COLO829 (cell line): ENCODE results near the gene DYNC2H1.

Experiments
- DNase-seq: peaks from one replicate; pipeline ENCODE4 v3.0.0; 2012; ENCODE audit warnings: low spot score

DYNC2H1 gene

GRCh38 chr11:103284260-103284659, 175.0 kb downstream of the DYNC2H1 start:
- DNase-seq: no peak

DNA sequence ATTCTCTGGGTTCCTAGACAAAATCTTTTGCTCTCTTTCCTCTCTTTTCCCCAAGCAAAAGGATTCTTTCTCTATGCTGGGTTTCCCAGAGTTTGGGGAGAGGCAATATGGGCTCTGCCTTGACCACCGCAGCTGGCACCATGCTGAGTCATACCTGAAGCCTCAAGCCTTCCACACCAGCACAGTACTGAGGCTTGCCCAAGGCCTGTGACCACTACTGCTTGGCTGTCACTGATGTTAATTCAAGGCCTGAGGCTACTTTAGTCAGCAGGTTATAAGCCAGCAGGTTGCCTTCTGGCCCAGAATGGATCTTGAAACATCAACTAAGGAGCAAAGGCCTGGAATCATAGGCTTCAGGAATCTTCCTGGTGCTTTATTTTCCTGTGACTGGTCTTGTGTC, 185.3 kb downstream of the DYNC2H1 start:
- DNase-seq: no peak

- DNase-seq: no peak
These were observed 186.5 kb downstream of the DYNC2H1 start for GRCh38 chr11:103295704-103296103.

DNA sequence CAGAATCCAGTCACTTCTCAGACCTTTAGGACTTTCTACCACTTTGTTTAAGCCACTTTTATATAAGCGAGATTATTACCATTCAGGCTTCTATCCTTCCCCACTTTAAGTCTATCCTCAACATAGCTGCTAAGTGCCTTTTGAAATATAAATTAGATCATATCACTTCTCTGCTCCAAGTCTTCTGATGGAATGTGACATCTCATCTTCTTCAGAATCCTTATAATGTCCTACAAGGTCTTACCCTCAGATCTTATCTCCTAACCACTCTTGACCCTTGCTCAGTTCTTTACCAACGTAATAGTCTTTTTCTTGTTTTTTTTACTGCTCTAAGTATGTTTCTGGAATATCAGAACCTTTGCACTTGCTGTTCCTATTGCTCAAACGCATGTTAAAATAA, 188.7 kb downstream of the DYNC2H1 start:
- no peak for DNase-seq

- no peak for DNase-seq
These were observed 206.0 kb downstream of the DYNC2H1 start for GRCh38 chr11:103315248-103315647.

- DNase-seq: no peak
These were observed 207.9 kb downstream of the DYNC2H1 start for GRCh38 chr11:103317118-103317517.

- no peak for DNase-seq
These were observed 213.6 kb downstream of the DYNC2H1 start for GRCh38 chr11:103322821-103323220.

- no peak for DNase-seq
These were observed 216.5 kb downstream of the DYNC2H1 start for GRCh38 chr11:103325686-103326069.

GRCh38 chr11:103326070-103326794, 217.0 kb downstream of the DYNC2H1 start:
- DNase-seq: peak; percentile 60

DNA sequence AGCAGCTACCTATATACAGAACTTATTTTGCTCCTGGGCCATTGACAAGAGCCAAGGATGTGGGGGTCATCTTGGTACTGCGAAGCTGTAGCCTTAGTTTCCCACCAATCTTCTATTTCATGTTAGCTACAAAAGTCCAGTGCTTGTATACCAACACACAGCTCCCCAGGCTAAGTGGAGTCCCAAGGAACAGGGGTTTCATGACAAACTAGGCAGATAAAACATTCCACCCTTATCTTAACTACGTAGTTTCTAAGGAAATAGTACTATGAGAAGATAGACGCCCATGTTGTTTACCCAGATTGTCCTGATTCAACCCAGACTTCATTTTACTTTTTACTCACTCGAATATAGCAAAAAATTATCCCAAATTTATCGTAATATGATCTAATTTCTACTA, 218.5 kb downstream of the DYNC2H1 start:
- no peak for DNase-seq

DNA sequence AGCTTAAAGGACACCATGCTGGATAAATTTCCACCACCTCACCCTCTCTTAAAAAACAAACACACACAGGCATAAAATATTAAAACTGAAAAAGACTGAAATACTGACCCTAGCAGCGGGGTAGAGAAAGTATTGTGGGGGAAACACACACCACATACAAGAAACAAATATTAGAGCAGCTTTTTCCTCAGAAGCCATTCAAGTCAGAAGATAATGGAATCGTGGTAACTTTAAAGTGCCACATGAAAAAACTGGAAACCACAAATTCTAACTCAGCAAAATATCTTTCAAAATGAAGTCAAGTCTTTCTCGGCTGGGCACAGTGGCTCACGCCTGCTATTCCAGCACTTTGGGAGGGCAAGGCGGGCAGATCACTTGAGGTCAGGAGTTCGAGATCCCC, 223.2 kb downstream of the DYNC2H1 start:
- no peak for DNase-seq

DNA sequence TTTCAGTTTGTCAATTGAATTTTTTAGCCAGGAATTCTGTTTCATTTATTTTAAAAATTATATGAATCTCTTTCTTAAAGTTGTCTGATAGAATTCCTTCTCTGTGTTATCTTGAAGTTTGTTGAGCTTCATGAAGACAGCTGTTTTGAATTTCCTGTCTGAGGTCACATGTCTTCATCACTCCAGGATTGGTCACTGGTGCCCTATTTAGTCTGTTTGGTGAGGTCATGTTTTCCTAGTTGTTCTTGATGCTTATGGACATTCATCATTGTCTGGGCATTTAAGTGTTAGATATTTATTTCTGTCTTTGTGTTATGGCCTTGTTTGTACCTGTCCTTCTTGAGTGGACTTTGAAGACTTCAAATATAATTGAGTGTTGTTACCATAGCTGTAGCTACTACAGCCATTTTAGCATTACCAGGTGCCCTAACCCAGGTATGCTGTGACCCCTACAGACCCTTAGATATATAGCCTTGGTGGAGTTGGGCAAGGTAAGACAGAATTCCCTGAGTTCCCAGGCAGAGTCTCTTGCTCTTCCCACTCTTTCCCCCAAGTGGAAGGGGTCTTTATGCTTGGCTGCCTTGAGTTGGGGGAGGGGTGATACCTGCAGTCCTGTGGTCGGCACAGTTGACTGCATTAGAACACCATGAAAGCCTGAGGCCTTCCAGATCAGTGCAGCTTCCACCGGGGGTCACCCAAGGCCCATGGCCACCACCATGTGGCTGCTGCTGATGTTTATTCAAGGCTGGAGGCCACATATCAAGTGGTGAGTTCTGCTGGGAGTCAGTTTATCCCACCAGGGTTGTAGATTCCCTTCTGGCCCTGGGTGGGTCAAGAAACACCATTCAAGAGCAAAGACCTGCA, 229.6 kb downstream of the DYNC2H1 start:
- no peak for DNase-seq

DNA sequence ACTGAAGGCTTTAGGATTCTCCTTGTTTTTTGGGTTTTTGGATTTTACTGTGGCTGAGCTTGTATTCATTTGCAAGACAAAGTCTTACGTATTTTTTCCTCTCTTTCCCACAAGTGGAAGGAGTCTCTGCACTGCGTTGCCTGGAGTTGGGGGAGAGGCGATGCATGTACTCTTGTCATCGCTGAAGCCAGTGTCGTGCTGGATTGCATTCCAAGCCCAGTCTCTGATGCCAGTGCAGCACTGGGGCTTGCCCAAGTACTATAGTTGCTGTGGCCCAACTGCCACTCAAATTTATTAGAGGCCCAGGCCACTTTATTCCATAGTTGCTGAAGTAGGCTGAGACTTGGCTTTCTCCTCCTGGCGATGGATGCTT, 230.2 kb downstream of the DYNC2H1 start:
- no peak for DNase-seq

DNA sequence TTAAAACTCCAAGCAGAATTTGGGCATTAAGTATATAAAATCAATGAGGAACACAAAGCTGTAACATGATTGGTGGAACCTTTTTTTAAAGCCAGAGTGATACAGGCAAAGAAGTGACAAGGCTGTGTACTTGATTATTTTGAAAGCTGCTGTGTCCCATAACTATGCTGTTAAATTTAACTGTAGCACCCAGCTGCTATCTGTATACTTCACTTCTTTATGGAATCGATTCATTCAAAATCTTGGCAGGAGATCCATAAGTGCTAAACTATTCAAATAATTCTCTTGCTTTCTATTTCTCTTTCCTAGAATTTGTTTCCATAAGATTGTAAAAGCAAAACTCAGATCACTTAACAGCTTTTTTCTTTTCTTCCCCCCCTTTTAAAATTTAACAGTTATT, 231.7 kb downstream of the DYNC2H1 start:
- no peak for DNase-seq

DNA sequence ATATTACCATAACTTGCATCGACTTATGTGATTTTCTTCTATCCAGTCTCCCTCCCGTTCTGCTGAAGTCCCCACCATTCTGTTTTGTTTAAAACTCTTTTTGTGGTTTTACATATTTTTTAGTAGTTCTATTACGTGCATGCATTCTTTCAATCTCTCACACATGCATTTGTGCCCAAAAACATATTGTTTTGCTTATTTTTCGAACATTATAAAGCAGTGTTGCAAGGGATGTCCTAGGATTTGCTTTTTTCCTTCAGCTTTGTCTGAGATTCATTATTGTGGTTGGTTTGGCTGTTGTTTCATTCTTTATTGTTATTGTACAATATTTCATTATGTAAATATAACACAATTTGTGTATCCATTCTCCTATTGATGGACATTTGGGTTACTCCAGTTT, 235.7 kb downstream of the DYNC2H1 start:
- DNase-seq: no peak

DNA sequence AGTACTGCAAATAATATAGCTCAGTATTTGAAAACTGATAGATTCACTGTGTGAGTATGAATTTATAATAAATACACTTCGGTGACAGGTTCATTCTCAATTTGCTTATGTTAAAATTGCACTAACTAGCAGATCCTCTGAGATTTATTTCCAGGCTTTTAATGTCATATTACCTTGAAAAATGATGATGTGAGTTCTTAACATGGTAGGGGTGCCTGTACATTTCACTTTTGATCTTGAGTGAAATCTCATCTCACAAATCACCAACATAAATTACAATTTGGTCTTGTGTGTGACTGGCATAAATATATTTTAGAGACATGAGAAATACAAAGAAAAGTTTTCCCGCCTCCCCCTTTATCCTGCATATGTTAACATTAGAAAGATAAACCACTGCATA, 240.4 kb downstream of the DYNC2H1 start:
- DNase-seq: no peak

- DNase-seq: no peak
These were observed 245.4 kb downstream of the DYNC2H1 start for GRCh38 chr11:103354656-103355055.

GRCh38 chr11:103358251-103358650, 249.0 kb downstream of the DYNC2H1 start:
- DNase-seq: no peak

GRCh38 chr11:103359216-103359615, 250.0 kb downstream of the DYNC2H1 start:
- DNase-seq: no peak

- no peak for DNase-seq
These were observed 255.5 kb downstream of the DYNC2H1 start for GRCh38 chr11:103364687-103365086.

DNA sequence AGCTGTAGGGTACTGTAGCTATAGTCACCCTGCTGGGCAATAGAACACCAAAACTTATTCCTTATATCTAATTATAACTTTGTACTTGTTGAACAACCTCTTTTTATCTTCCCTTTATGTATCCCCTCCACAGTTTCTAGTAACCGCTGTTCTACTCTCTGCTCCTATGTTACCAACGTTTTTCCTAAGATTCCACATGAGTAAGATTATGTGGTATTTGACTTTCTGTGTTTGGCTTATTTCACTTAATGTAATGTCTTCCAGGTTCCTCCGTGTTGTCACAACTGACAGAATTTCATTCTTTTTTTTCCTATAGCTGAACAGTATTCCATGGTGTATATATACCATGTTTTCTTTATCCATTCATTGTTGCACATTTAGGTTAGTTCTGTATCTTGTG, 258.4 kb downstream of the DYNC2H1 start:
- no peak for DNase-seq

DNA sequence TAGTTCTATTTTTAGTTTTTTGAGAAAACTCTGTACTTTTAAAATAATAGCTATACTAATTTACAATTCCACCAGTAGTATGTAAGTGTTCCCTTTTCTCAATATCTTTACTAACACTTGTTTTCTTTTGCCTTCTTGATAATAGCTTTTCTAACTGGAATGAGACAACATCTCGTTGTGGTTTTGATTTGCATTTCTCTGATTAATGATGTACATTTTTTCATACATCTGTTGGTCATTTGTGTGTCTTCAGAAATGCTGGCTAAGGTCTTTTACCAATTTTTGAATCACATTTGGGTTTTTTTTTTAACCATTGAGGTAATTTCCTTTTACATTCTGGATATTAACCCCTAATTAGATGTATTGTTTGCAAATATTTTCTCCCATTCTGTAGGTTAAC, 258.9 kb downstream of the DYNC2H1 start:
- no peak for DNase-seq

DNA sequence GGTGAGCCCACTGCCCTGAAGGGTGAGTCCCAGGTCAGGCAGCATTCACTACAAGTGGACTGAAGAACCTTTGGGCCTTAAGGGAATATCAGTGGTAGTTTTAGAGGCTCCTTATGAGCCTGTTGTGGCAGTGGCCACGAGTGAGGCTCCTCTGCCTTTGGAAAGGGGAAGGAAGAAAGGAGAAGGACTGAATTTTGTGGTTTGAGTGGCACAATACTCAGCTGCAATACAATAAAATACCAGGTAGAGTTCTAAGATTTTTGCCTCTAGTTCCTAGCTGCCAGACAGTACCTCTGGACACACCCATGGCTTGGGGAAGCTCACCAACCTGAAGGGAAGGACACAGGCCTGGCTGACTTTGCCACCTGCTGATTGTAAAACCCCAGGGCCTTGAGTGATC, 260.9 kb downstream of the DYNC2H1 start:
- no peak for DNase-seq

- no peak for DNase-seq
These were observed 263.7 kb downstream of the DYNC2H1 start for GRCh38 chr11:103372906-103373305.
